CD4-positive, alpha-beta T cell (primary cell): Measurements from ENCODE around the gene ZNF627. TPM values are rescaled to one million over a fixed set of nuclear protein-coding genes. Genes with fewer than 3 reads are reported as not detected.

ENCODE experiments used
- ATAC-seq: fragments of 200-7000 bp; cut with Tn5 transposase; one replicate; pipeline ENCODE4 v1.10.0; 2022; ENCODE audit warnings: mild to moderate bottlenecking; ENCODE audit not compliant: poor library complexity
- CTCF ChIA-PET: fragments of 350-600 bp; sonication (Branson Sonifier 250); formaldehyde crosslinking; loops from one replicate; lab custom pipeline; 2021; ENCODE audit warnings: antibody characterized with exemption, inconsistent platforms; lab: Charles Lee
- POLR2A ChIA-PET: fragments of 350-600 bp; sonication (Branson Sonifier 250); formaldehyde crosslinking; loops from one replicate; lab custom pipeline; 2021; ENCODE audit warnings: antibody characterized with exemption, inconsistent platforms; lab: Charles Lee
- DNase-seq, 14 experiments: peaks; one replicate each; pipeline ENCODE4 v3.0.0-alpha.2; 2013 to 2020; ENCODE audit warnings: mixed read lengths in 2 of 14
- H3K27ac ChIP-seq, 2 donors: one replicate each; pipeline versions ENCODE4 v1.5.1 to v1.7.0; 2013; ENCODE audit warnings: low read length in 2 of 2, low read depth in 1 of 2, mild to moderate bottlenecking in 1 of 2
- H3K27me3 ChIP-seq, 2 experiments: 1 replicate in 1 of 2; 2 replicates in 1 of 2; pipeline versions ENCODE4 v1.6.1 to v1.7.0; 2013; ENCODE audit warnings: low read length in 2 of 2, control low read depth in 1 of 2, mild to moderate bottlenecking in 1 of 2, moderate library complexity in 1 of 2; ENCODE audit not compliant: insufficient read depth in 2 of 2, control insufficient read depth in 1 of 2
- H3K36me3 ChIP-seq: one replicate; pipeline ENCODE4 v1.6.1; 2013; ENCODE audit warnings: low read length, control low read depth; ENCODE audit not compliant: insufficient read depth
- H3K4me1 ChIP-seq: one replicate; pipeline ENCODE4 v1.6.1; 2013; ENCODE audit warnings: low read length, control low read depth; ENCODE audit not compliant: insufficient read depth
- H3K4me3 ChIP-seq: one replicate; pipeline ENCODE4 v1.5.1; 2013; ENCODE audit warnings: mild to moderate bottlenecking, low read length, moderate library complexity
- H3K9me3 ChIP-seq, 2 experiments: 1 replicate in 1 of 2; 2 replicates in 1 of 2; pipeline versions ENCODE4 v1.6.1 to v1.7.0; 2013; ENCODE audit warnings: low read length in 2 of 2, mild to moderate bottlenecking in 2 of 2, control low read depth in 1 of 2, moderate library complexity in 1 of 2; ENCODE audit not compliant: control insufficient read depth in 1 of 2, insufficient read depth in 1 of 2
- H3K27ac Mint-ChIP-seq: one replicate; pipeline ENCODE4 v1.8.0; 2020; ENCODE audit warnings: mixed read lengths
- H3K27me3 Mint-ChIP-seq: one replicate; pipeline ENCODE4 v1.8.0; 2021; ENCODE audit warnings: mixed read lengths
- H3K36me3 Mint-ChIP-seq: one replicate; pipeline ENCODE4 v1.8.0; 2021; ENCODE audit warnings: low read depth, mixed read lengths
- H3K4me1 Mint-ChIP-seq: one replicate; pipeline ENCODE4 v1.8.0; 2021; ENCODE audit warnings: low read depth, mixed read lengths
- H3K4me3 Mint-ChIP-seq: one replicate; pipeline ENCODE4 v1.8.0; 2020; ENCODE audit warnings: mild to moderate bottlenecking, mixed read lengths
- H3K9me3 Mint-ChIP-seq: one replicate; pipeline ENCODE4 v1.8.0; 2020; ENCODE audit warnings: mixed read lengths
- CTCF ChIP-seq: fragments of 200-600 bp; IDR thresholded peaks from one replicate; pipeline ENCODE4 v1.8.0; 2022; ENCODE audit warnings: antibody characterized with exemption, mild to moderate bottlenecking
- intact Hi-C, 2 experiments: fragments of 100-400 bp; cut with DNase I in 1 of 2; cut with micrococcal nuclease in 1 of 2; formaldehyde crosslinking; loops; one replicate each; pipeline versions ENCODE4 v1.15.1 to v1.9.0; 2023 to 2025; cut with DNase I, micrococcal nuclease
- total RNA-seq, 174 experiments: library from RNA in 2 of 174; stranded (reverse) in 2 of 174; gene quantifications; one replicate each; pipeline ENCODE4 v1.2.3 and lab custom pipeline; 2021 to 2026

ZNF627 gene
- total RNA-seq, 2 experiments from 2014 or later = 11.7 to 12.7 TPM

DNA sequence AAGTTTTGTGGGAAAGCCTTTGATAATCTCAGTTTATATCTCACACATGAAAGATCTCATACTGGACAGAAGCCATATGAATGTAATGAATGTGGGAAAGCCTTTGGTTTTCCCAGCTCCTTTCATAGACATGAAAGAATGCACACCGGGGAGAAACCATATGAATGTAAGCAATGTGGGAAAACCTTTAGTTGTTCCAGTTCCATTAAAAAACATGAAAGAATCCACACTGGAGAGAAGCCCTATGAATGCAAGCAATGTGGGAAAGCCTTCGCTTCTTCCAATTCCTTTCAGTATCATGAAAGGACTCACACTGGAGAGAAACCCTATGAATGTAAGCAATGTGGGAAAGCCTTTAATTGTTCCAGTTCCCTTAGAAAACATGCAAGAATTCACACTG, 54.8 kb downstream of the ZNF627 start:
- peaks cover 5% of the 10 kb centered on the region for H3K9me3 Mint-ChIP-seq
- no peaks in the 10 kb centered on the region for H3K27me3 Mint-ChIP-seq
- intact Hi-C loops = no loop called here
- no peak for DNase-seq
- H3K4me3 Mint-ChIP-seq = no peak overlapping the region
- H3K36me3 Mint-ChIP-seq = peaks cover 17% of the 10 kb centered on the region
- no peaks in the 10 kb centered on the region for H3K4me1 ChIP-seq
- no peak for ATAC-seq
- H3K36me3 ChIP-seq = no peaks in the 10 kb centered on the region
- no peak overlapping the region for H3K27ac ChIP-seq
- peaks cover 32 to 35% of the 10 kb centered on the region in 2 experiments for H3K9me3 ChIP-seq
- H3K27ac Mint-ChIP-seq = no peak overlapping the region
- no peak for TF ChIP-seq CTCF
- no peak overlapping the region for H3K4me3 ChIP-seq
- ChIA-PET POLR2A (no interaction called here), CTCF (no interaction called here)
- H3K27me3 ChIP-seq = peaks cover 0 to 3% of the 10 kb centered on the region in 2 experiments
- H3K4me1 Mint-ChIP-seq = no peaks in the 10 kb centered on the region

GRCh38 chr19:11652492-11652891, 55.2 kb downstream of the ZNF627 start:
- Mint-ChIP-seq H3K4me1 (no peaks in the 10 kb centered on the region), H3K36me3 (peaks cover 17% of the 10 kb centered on the region), H3K4me3 (no peak overlapping the region), H3K27me3 (no peaks in the 10 kb centered on the region), H3K9me3 (peaks cover 5% of the 10 kb centered on the region), H3K27ac (no peak overlapping the region)
- H3K9me3 ChIP-seq = peaks cover 32 to 35% of the 10 kb centered on the region in 2 experiments
- intact Hi-C loops = no loop called here
- H3K36me3 ChIP-seq = no peaks in the 10 kb centered on the region
- ATAC-seq (no peak), DNase-seq (no peak)
- no peak for TF ChIP-seq CTCF
- no peak overlapping the region for H3K4me3 ChIP-seq
- POLR2A ChIA-PET = no interaction called here
- H3K27ac ChIP-seq = no peak overlapping the region
- CTCF ChIA-PET = no interaction called here
- peaks cover 0 to 3% of the 10 kb centered on the region in 2 experiments for H3K27me3 ChIP-seq
- H3K4me1 ChIP-seq = no peaks in the 10 kb centered on the region

- Histone ChIP-seq H3K4me3 (no peak overlapping the region), H3K4me1 (no peaks in the 10 kb centered on the region), H3K27me3 (no peaks in the 10 kb centered on the region), H3K36me3 (no peaks in the 10 kb centered on the region), H3K9me3 (peaks cover 22 to 27% of the 10 kb centered on the region in 2 experiments), H3K27ac (no peak overlapping the region)
- Mint-ChIP-seq H3K36me3 (peaks cover 17% of the 10 kb centered on the region), H3K4me3 (no peak overlapping the region), H3K9me3 (peaks cover 5% of the 10 kb centered on the region), H3K27me3 (no peaks in the 10 kb centered on the region), H3K4me1 (no peaks in the 10 kb centered on the region), H3K27ac (no peak overlapping the region)
- DNase-seq = no peak
- TF ChIP-seq CTCF = no peak
- ATAC-seq = no peak
- CTCF ChIA-PET = no interaction called here
- intact Hi-C loops = no loop called here
- POLR2A ChIA-PET = no interaction called here
Observed at GRCh38 chr19:11656535-11656934, 59.3 kb downstream of the ZNF627 start.
